Colonic mucosa (tissue), 4 donors: ENCODE measurements around the gene SLC8B1. TPM values are rescaled to one million over a fixed set of nuclear protein-coding genes. Genes with fewer than 3 reads are reported as not detected.

Experiments used
- DNase-seq: peaks from one replicate; pipeline ENCODE4 v3.0.0-alpha.2; 2020
- H3K27ac ChIP-seq: fragments of 200-600 bp; one replicate; pipeline ENCODE4 v1.8.0; 2021
- H3K27me3 ChIP-seq: fragments of 200-600 bp; one replicate; pipeline ENCODE4 v1.8.0; 2021
- H3K36me3 ChIP-seq: fragments of 200-600 bp; one replicate; pipeline ENCODE4 v1.8.0; 2021
- H3K4me1 ChIP-seq: fragments of 200-600 bp; one replicate; pipeline ENCODE4 v1.8.0; 2021; ENCODE audit warnings: mild to moderate bottlenecking
- H3K4me3 ChIP-seq: fragments of 200-600 bp; one replicate; pipeline ENCODE4 v1.8.0; 2021
- H3K9ac ChIP-seq, 2 donors: one replicate each; pipeline ENCODE4 v1.7.0; 2013; ENCODE audit warnings: control low read depth in 2 of 2, low read depth in 2 of 2, low read length in 2 of 2
- H3K9me3 ChIP-seq: fragments of 200-600 bp; one replicate; pipeline ENCODE4 v1.8.0; 2021
- intact Hi-C: fragments of 100-400 bp; cut with DNase I; formaldehyde crosslinking; loops from one replicate; pipeline ENCODE4 v1.14.1; 2022
- total RNA-seq, 2 donors: library from RNA; stranded (reverse); fragmentation: NEBNext Ultra II Directional in 1 of 2; extraction: Animal tissue kit (Norgen Biotek cat#: 25700) in 1 of 2; gene quantifications; one replicate each; pipeline ENCODE4 v1.2.1, GENCODE V29; 2021
- TF ChIP-seq, protein P1 (sequence below): fragments of 200-600 bp; IDR thresholded peaks from one replicate; pipeline ENCODE4 v1.8.0; 2022; ENCODE audit warnings: antibody characterized with exemption, mild to moderate bottlenecking
- donor health status: healthy.
- donor health status: DM: no; HTN: no; CAD: no.
- donor health status: DM: no; HTN: no; CAD: no.

The SLC8B1 gene
- total RNA-seq, 2 donors from 2014 or later = 34.3 to 44.1 TPM

DNA sequence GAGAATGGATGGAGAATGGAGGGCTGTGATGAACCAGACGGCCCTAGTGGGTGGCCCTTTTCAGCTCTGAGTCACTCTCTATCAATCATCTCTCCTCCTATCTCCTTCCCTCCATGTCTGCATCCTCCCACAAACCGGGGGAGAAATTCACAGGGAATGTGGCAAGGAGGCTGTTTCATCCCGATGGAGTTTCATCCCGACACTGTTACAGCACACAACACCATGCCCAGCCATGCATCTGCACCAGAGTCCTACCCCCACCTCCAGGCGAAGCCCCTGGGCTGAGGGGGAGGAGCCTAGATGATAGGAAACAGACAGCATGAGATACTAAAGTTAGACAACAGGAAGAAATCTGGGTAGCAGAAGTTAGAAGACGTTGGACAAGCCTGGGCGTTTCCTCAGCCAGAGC, 20.8 kb downstream of the SLC8B1 start:
- Histone ChIP-seq H3K27me3 (no peaks in the 10 kb centered on the region), H3K9ac (no peak overlapping the region), H3K4me1 (no peaks in the 10 kb centered on the region), H3K36me3 (peaks cover 12% of the 10 kb centered on the region), H3K27ac (no peak overlapping the region), H3K4me3 (no peak overlapping the region), H3K9me3 (no peaks in the 10 kb centered on the region)
- intact Hi-C loops = no loop called here
- TF ChIP-seq, protein P1, sequence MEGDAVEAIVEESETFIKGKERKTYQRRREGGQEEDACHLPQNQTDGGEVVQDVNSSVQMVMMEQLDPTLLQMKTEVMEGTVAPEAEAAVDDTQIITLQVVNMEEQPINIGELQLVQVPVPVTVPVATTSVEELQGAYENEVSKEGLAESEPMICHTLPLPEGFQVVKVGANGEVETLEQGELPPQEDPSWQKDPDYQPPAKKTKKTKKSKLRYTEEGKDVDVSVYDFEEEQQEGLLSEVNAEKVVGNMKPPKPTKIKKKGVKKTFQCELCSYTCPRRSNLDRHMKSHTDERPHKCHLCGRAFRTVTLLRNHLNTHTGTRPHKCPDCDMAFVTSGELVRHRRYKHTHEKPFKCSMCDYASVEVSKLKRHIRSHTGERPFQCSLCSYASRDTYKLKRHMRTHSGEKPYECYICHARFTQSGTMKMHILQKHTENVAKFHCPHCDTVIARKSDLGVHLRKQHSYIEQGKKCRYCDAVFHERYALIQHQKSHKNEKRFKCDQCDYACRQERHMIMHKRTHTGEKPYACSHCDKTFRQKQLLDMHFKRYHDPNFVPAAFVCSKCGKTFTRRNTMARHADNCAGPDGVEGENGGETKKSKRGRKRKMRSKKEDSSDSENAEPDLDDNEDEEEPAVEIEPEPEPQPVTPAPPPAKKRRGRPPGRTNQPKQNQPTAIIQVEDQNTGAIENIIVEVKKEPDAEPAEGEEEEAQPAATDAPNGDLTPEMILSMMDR = no peak
- DNase-seq = no peak

DNA sequence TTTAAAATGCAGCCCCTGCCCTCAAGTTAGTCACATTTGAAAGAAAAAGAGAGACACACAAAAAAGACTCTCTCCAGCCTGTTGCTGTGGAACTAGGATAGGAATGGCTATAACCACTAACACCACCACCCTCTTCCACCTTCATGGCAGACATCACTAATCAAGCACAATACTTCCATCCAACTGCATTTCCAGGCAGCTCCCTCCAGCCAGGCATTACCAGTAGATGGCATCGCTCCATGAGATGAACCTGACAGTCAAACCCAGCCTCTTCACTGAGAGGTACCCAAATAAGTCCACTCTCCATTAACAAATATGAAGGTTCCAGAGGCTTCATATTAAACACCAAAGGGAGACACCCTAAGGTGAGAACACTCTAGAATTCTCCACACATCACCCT, 24.4 kb downstream of the SLC8B1 start:
- no peak overlapping the region for H3K9ac ChIP-seq
- intact Hi-C loops = no loop called here
- no peak overlapping the region for H3K4me3 ChIP-seq
- no peaks in the 10 kb centered on the region for H3K27me3 ChIP-seq
- no peak overlapping the region for H3K27ac ChIP-seq
- TF ChIP-seq, protein P1 = no peak
- H3K4me1 ChIP-seq = no peaks in the 10 kb centered on the region
- H3K9me3 ChIP-seq = no peaks in the 10 kb centered on the region
- H3K36me3 ChIP-seq = no peaks in the 10 kb centered on the region
- DNase-seq = no peak

DNA sequence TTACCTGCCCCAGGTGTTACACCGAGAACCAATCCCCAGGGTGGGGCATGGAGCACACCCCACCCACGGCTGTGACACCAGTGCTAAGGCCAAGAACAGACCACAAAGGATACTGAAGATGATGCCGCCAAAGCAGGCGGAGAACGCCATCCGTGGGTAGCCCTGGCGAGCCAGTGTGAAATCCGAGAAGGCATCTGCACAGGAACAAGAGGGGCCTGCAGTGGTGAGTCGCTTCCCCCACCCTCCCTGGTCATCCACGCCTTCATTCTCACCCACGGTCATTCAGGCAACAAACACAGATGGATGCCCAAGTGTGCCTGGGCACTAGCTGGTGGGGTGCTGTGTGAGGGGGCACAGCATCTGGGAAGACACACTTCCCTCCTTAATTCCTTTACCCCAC, 28.5 kb downstream of the SLC8B1 start:
- H3K36me3 ChIP-seq = peaks cover 7% of the 10 kb centered on the region
- intact Hi-C loops = loop anchor here (10.0 kb wide), 1 partner anchor 112 kb away; no protein-coding TSS in a partner anchor

DNA sequence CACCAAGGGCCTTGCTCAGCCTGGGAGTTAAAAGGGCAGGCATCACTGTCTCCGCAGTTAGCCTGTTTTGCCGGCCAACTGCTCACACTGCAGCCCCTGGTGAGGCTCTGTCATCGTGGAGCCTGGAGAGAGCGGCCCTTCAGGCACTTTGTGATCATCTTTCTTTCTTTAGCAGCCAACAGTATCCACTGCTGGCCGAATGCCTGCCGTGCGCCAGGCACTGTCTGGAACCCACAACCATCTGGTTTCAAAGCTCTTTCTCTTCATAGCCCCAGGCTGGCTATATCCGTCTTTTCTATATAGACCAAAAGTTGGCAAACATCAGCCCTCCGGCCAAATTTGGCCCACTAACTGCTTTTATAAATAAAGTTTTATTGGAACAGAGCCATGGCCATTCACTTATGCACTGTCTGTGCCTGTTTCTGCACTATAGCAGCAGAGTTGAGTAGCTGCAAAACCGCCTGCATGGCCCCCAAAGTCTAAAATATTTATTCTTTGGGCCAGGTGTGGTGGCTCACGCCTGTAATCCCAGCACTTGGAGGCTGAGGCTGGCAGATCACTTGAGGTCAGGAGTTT, 29.5 kb downstream of the SLC8B1 start:
- Histone ChIP-seq H3K9ac (no peak overlapping the region), H3K4me1 (no peaks in the 10 kb centered on the region), H3K27ac (no peak overlapping the region), H3K9me3 (no peaks in the 10 kb centered on the region), H3K27me3 (no peaks in the 10 kb centered on the region), H3K4me3 (no peak overlapping the region), H3K36me3 (peaks cover 7% of the 10 kb centered on the region)
- TF ChIP-seq, protein P1 = no peak
- intact Hi-C loops = loop anchor here (10.0 kb wide), 1 partner anchor 111 kb away; no protein-coding TSS in a partner anchor
- DNase-seq = no peak

More for the DNA sequence above, 28.5 kb downstream of the SLC8B1 start:
- Histone ChIP-seq H3K27me3 (no peaks in the 10 kb centered on the region), H3K9me3 (no peaks in the 10 kb centered on the region), H3K9ac (no peak overlapping the region), H3K4me3 (no peak overlapping the region), H3K4me1 (no peaks in the 10 kb centered on the region), H3K27ac (no peak overlapping the region)
- TF ChIP-seq, protein P1 = no peak
- no peak for DNase-seq

DNA sequence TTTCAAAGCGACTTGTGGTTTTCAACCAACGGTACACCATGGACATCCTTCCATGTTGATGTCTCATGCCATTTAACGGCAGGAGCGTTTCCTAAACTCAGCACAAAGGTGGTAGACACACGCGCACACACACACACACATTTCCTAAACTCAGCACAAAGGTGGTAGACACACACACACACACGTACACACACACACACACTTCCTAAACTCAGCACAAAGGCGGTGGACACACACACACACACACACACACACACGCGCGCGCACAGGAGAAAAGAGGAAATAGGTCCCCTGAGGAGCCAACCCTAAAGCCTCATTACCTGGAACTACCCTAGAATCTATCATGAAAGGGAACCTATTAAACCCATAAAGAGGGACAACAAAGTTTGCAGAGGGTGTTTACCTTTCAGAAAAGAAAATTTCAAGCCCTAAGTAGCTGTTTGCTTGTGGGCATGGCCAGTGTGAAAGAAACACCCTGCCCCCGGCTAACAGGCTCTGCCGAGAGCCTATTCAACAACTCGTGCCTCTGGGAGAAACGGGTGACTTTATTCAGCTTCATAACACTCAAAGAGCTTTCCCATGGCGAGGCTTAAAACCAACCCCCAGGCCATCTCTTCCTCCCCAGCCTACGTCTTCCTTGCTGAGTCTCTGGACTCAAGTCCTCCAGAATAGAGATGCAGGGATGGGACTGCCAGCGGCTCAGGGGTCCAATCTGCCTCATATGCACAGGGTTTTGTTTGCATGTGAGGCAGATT, 31.8 kb downstream of the SLC8B1 start:
- TF ChIP-seq, protein P1 = no peak
- intact Hi-C loops = loop anchor here (10.0 kb wide), 1 partner anchor 108 kb away; no protein-coding TSS in a partner anchor
- no peak overlapping the region for H3K9ac ChIP-seq
- peaks cover 7% of the 10 kb centered on the region for H3K36me3 ChIP-seq
- no peaks in the 10 kb centered on the region for H3K4me1 ChIP-seq
- H3K27ac ChIP-seq = no peak overlapping the region
- H3K9me3 ChIP-seq = no peaks in the 10 kb centered on the region
- H3K27me3 ChIP-seq = no peaks in the 10 kb centered on the region
- DNase-seq = no peak
- no peak overlapping the region for H3K4me3 ChIP-seq
